Measurements from ENCODE around the gene FRZB. TPM values are rescaled to one million over a fixed set of nuclear protein-coding genes. Genes with fewer than 3 reads are reported as not detected.

The FRZB gene
- total RNA-seq, 4 donors from 2014 or later: 1.6 to 20.4 (median 12.0) TPM

GRCh38 chr2:182860858-182861257, 5.6 kb downstream of the FRZB start:
- intact Hi-C loops (cut with DNase I; ENCODE audit: low total_unique reads): no loop called here
- 92 to 98% methylated on average over 2 of the region's 2 CpGs for WGBS, 2 donors
- TF ChIP-seq POLR2A (IDR thresholded peaks at IDR 0.05): no peak
- TF ChIP-seq, protein P1, sequence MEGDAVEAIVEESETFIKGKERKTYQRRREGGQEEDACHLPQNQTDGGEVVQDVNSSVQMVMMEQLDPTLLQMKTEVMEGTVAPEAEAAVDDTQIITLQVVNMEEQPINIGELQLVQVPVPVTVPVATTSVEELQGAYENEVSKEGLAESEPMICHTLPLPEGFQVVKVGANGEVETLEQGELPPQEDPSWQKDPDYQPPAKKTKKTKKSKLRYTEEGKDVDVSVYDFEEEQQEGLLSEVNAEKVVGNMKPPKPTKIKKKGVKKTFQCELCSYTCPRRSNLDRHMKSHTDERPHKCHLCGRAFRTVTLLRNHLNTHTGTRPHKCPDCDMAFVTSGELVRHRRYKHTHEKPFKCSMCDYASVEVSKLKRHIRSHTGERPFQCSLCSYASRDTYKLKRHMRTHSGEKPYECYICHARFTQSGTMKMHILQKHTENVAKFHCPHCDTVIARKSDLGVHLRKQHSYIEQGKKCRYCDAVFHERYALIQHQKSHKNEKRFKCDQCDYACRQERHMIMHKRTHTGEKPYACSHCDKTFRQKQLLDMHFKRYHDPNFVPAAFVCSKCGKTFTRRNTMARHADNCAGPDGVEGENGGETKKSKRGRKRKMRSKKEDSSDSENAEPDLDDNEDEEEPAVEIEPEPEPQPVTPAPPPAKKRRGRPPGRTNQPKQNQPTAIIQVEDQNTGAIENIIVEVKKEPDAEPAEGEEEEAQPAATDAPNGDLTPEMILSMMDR (IDR thresholded peaks at IDR 0.05): no peak
- no peak overlapping the region for H3K4me3 ChIP-seq (ENCODE audit: low read depth, poor library complexity, severe bottlenecking)
- no peak for DNase-seq (ENCODE audit: low spot score in 2 of 2)

GRCh38 chr2:182858671-182859070, 7.8 kb downstream of the FRZB start:
- TF ChIP-seq POLR2A (IDR thresholded peaks at IDR 0.05): no peak
- TF ChIP-seq, protein P1 (IDR thresholded peaks at IDR 0.05): no peak
- 86 to 90% methylated on average over 3 of the region's 3 CpGs for WGBS, 2 donors
- DNase-seq (ENCODE audit: low spot score in 2 of 2): no peak
- intact Hi-C loops (cut with DNase I; ENCODE audit: low total_unique reads): no loop called here
- no peak overlapping the region for H3K4me3 ChIP-seq (ENCODE audit: low read depth, poor library complexity, severe bottlenecking)

DNA sequence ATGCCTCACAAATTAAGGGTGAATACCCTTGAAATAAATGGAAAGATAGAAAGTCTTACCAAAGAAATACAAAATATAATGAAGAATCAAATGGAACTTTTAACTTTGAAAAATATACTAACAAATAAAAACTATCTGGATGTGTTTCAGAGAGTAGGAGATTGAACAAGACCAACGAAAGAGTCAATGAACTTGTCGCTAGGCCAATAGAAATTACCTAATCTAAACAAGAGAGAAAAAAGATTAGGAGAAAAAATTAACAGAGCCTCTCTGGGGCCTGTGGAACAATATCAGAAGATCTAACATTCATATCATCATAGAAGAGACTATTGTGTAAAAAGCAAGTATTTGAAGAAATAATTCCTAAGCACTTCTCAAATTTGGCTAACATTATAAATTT, 11.1 kb downstream of the FRZB start:
- intact Hi-C loops (cut with DNase I; ENCODE audit: low total_unique reads): no loop called here
- H3K4me3 ChIP-seq (ENCODE audit: low read depth, poor library complexity, severe bottlenecking): no peak overlapping the region
- TF ChIP-seq POLR2A (IDR thresholded peaks at IDR 0.05): no peak
- TF ChIP-seq, protein P1 (IDR thresholded peaks at IDR 0.05): no peak
- 78 to 82% methylated on average over 2 of the region's 2 CpGs for WGBS, 2 donors
- DNase-seq (ENCODE audit: low spot score in 2 of 2): no peak

- intact Hi-C loops (cut with DNase I; ENCODE audit: low total_unique reads): no loop called here
- no peak for DNase-seq (ENCODE audit: low spot score in 2 of 2)
- H3K4me3 ChIP-seq (ENCODE audit: low read depth, poor library complexity, severe bottlenecking): no peak overlapping the region
- 57 to 66% methylated on average over 5 of the region's 5 CpGs for WGBS, 2 donors
- TF ChIP-seq, protein P1 (IDR thresholded peaks at IDR 0.05): no peak
- TF ChIP-seq POLR2A (IDR thresholded peaks at IDR 0.05): no peak
These were observed 11.9 kb downstream of the FRZB start for GRCh38 chr2:182854375-182855105.

GRCh38 chr2:182852801-182853200, 13.6 kb downstream of the FRZB start:
- intact Hi-C loops (cut with DNase I; ENCODE audit: low total_unique reads): no loop called here
- TF ChIP-seq, protein P1 (IDR thresholded peaks at IDR 0.05): no peak
- no peak for TF ChIP-seq POLR2A (IDR thresholded peaks at IDR 0.05)
- 20 to 41% methylated on average over 1 of the region's 1 CpG for WGBS, 2 donors
- no peak for DNase-seq (ENCODE audit: low spot score in 2 of 2)
- no peak overlapping the region for H3K4me3 ChIP-seq (ENCODE audit: low read depth, poor library complexity, severe bottlenecking)

- TF ChIP-seq, protein P1 (IDR thresholded peaks at IDR 0.05): no peak
- no peak for TF ChIP-seq POLR2A (IDR thresholded peaks at IDR 0.05)
- intact Hi-C loops (cut with DNase I; ENCODE audit: low total_unique reads): no loop called here
- whole genome bisulfite sequencing, 2 donors: 94 to 100% methylated on average over 1 of the region's 1 CpG
- no peak overlapping the region for H3K4me3 ChIP-seq (ENCODE audit: low read depth, poor library complexity, severe bottlenecking)
- no peak for DNase-seq (ENCODE audit: low spot score in 2 of 2)
These were observed 14.3 kb downstream of the FRZB start for GRCh38 chr2:182852090-182852489.

Data from lower leg skin (tissue), 4 donors.